PC-9 (cell line): ENCODE data around the gene SLC49A4.

ENCODE experiments used
- EZH2 ChIP-seq: fragments of 200-600 bp; sonication (generic); IDR thresholded peaks from 2 replicates; pipeline ENCODE4 v1.8.0; 2017; ENCODE audit warnings: antibody characterized with exemption, low read depth
- TF ChIP-seq, protein P1 (sequence below): fragments of 200-600 bp; sonication (generic); conservative IDR thresholded peaks from 2 replicates; pipeline ENCODE4 v1.6.1; 2017; ENCODE audit warnings: mixed run types, antibody characterized with exemption, mild to moderate bottlenecking, moderate library complexity

DNA sequence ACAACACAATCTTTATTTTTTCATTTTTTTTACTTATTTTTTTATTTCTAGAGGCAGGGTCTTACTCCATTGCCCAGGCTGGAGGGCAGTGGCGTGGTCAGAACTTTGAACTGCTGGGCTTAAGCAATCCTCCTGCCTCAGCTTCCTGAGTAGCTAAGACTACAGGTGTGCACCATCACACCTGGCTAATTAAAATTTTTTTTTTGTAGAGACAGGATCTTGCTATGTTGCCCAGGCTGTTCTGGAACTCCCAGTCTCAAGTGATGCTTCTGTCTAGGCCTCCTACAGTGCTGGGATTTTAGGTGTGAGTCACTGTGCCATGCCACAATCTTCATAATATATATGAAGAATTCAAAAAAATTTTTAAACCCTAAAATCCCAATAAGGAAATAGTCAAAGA is 22.0 kb upstream of the SLC49A4 start:
- TF ChIP-seq, protein P1, sequence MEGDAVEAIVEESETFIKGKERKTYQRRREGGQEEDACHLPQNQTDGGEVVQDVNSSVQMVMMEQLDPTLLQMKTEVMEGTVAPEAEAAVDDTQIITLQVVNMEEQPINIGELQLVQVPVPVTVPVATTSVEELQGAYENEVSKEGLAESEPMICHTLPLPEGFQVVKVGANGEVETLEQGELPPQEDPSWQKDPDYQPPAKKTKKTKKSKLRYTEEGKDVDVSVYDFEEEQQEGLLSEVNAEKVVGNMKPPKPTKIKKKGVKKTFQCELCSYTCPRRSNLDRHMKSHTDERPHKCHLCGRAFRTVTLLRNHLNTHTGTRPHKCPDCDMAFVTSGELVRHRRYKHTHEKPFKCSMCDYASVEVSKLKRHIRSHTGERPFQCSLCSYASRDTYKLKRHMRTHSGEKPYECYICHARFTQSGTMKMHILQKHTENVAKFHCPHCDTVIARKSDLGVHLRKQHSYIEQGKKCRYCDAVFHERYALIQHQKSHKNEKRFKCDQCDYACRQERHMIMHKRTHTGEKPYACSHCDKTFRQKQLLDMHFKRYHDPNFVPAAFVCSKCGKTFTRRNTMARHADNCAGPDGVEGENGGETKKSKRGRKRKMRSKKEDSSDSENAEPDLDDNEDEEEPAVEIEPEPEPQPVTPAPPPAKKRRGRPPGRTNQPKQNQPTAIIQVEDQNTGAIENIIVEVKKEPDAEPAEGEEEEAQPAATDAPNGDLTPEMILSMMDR: no peak
- no peak for TF ChIP-seq EZH2
